HG03571 (cell line): ENCODE results near the gene LRFN4.
A peak's percentile ranks its signal among the peaks of the same experiment; 100 is the strongest.
"Not testable (repeated sequence)": the region's sequence is repeated elsewhere in the genome, so short reads cannot be mapped to it uniquely, and the experiment has no call there.

Source experiments
- ATAC-seq: cut with Tn5 transposase; IDR thresholded peaks from one replicate; pipeline ENCODE4 v1.9.1; 2021; ENCODE audit not compliant: unreplicated experiment

LRFN4 gene

GRCh38 chr11:66856496-66857233 lies at the start of gene LRFN4:
LRFN4 (plus strand) TSS chr11:66857064; CDS start chr11:66857745, 681 bp downstream.
- peak; percentile 14 for ATAC-seq

- ATAC-seq: no peak
Measured at GRCh38 chr11:66809592-66809991, 47.3 kb upstream of the LRFN4 start.

- ATAC-seq: no peak
Measured at GRCh38 chr11:66810576-66811185, 46.2 kb upstream of the LRFN4 start.

- ATAC-seq: no peak
Measured at GRCh38 chr11:66814678-66815077, 42.2 kb upstream of the LRFN4 start.

GRCh38 chr11:66815646-66816045 lies 41.2 kb upstream of the LRFN4 start:
- ATAC-seq: no peak

GRCh38 chr11:66818231-66818955 lies 38.5 kb upstream of the LRFN4 start:
- no peak for ATAC-seq

- no peak for ATAC-seq
Measured at GRCh38 chr11:66820381-66820780, 36.5 kb upstream of the LRFN4 start.

- no peak for ATAC-seq
Measured at GRCh38 chr11:66820901-66821300, 36.0 kb upstream of the LRFN4 start.

- ATAC-seq: no peak
Measured at GRCh38 chr11:66823700-66824099, 33.2 kb upstream of the LRFN4 start.

GRCh38 chr11:66824573-66824972 lies 32.3 kb upstream of the LRFN4 start:
- ATAC-seq: not testable (repeated sequence)

- ATAC-seq: no peak
Measured at GRCh38 chr11:66834539-66834845, 22.4 kb upstream of the LRFN4 start.

GRCh38 chr11:66834943-66835342 lies 21.9 kb upstream of the LRFN4 start:
- no peak for ATAC-seq

- no peak for ATAC-seq
Measured at GRCh38 chr11:66835768-66836405, 21.0 kb upstream of the LRFN4 start.

GRCh38 chr11:66840317-66841091 lies 16.4 kb upstream of the LRFN4 start:
- no peak for ATAC-seq

- ATAC-seq: no peak
Measured at GRCh38 chr11:66841861-66842260, 15.0 kb upstream of the LRFN4 start.

- ATAC-seq: no peak
Measured at GRCh38 chr11:66842501-66842895, 14.4 kb upstream of the LRFN4 start.

GRCh38 chr11:66842896-66843775 lies 13.7 kb upstream of the LRFN4 start, which contains the start of gene RCE1:
RCE1 (plus strand) TSS chr11:66843441; CDS start chr11:66843456, 15 bp downstream.
- ATAC-seq: peak; percentile 54

GRCh38 chr11:66843776-66844495 lies 12.9 kb upstream of the LRFN4 start:
- ATAC-seq: no peak

GRCh38 chr11:66844496-66845142 lies 12.2 kb upstream of the LRFN4 start:
- ATAC-seq: no peak
